ENCODE measurements around the gene GNPDA1.

DNA sequence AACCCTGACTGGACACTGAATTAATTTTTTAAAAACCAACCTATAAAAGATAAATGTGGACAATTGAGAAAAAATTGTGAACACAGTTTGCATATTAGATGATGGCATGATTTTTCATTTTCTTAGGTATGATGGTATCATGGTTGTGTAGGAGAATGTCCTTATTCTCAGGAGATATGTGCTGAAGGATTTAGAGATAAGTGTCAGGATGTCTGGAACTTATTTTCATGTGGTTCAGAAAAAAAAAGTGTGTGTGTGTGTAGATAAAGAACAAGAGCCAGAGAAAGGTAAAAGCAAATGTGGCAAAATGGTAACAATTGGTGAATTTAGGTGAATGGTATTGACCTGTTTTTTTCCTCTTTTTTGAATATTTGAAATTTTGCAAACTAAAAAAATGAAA lies 4.0 kb downstream of the GNPDA1 start:
- TF ChIP-seq POLR2AphosphoS5 (IDR thresholded peaks at IDR 0.05) = no peak
- TF ChIP-seq, protein P1, sequence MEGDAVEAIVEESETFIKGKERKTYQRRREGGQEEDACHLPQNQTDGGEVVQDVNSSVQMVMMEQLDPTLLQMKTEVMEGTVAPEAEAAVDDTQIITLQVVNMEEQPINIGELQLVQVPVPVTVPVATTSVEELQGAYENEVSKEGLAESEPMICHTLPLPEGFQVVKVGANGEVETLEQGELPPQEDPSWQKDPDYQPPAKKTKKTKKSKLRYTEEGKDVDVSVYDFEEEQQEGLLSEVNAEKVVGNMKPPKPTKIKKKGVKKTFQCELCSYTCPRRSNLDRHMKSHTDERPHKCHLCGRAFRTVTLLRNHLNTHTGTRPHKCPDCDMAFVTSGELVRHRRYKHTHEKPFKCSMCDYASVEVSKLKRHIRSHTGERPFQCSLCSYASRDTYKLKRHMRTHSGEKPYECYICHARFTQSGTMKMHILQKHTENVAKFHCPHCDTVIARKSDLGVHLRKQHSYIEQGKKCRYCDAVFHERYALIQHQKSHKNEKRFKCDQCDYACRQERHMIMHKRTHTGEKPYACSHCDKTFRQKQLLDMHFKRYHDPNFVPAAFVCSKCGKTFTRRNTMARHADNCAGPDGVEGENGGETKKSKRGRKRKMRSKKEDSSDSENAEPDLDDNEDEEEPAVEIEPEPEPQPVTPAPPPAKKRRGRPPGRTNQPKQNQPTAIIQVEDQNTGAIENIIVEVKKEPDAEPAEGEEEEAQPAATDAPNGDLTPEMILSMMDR (IDR thresholded peaks at IDR 0.05; ENCODE audit: poor library complexity, severe bottlenecking) = no peak
- TF ChIP-seq TAF1 (IDR thresholded peaks at IDR 0.05; ENCODE audit: low read depth) = no peak
- TF ChIP-seq MXI1 (conservative IDR thresholded peaks at IDR 0.05; ENCODE audit: poor library complexity, severe bottlenecking) = no peak
- TF ChIP-seq EZH2 (IDR thresholded peaks at IDR 0.05; ENCODE audit: borderline replicate concordance, insufficient read depth, low read length, poor library complexity, severe bottlenecking) = no peak
- TF ChIP-seq RAD21 (conservative IDR thresholded peaks at IDR 0.05) = no peak
- no peak for TF ChIP-seq SMC3 (conservative IDR thresholded peaks at IDR 0.05; ENCODE audit: poor library complexity)
- TF ChIP-seq EP300 (conservative IDR thresholded peaks at IDR 0.05; ENCODE audit: poor library complexity, severe bottlenecking) = no peak

Measured in neural cell (in vitro differentiated cells).